ENCODE measurements around the gene ROBO2.
A peak's percentile ranks its signal among the peaks of the same experiment; 100 is the strongest.

Gene ROBO2

GRCh38 chr3:77040216-77040615 lies 317 bp downstream of the ROBO2 start:
- H3K27ac ChIP-seq (ENCODE audit: low read depth, low read length, poor library complexity, severe bottlenecking) = no peak overlapping the region
- no peak overlapping the region for H3K4me2 ChIP-seq (ENCODE audit: low read length)
- no peaks in the 10 kb centered on the region for H4K20me1 ChIP-seq (ENCODE audit: insufficient read depth, low read length)
- H3K9me2 ChIP-seq (ENCODE audit: low read depth, low read length) = no peaks in the 10 kb centered on the region
- H3K79me2 ChIP-seq (ENCODE audit: insufficient read depth, low read length) = no peaks in the 10 kb centered on the region
- TF ChIP-seq CTCF (IDR thresholded peaks at IDR 0.05; ENCODE audit: low read length) = no peak
- no peak for TF ChIP-seq EZH2 (IDR thresholded peaks at IDR 0.05; ENCODE audit: borderline replicate concordance, low read length)
- H3K9me3 ChIP-seq (ENCODE audit: low read length) = no peaks in the 10 kb centered on the region
- peaks cover 41% of the 10 kb centered on the region for H3K4me1 ChIP-seq (ENCODE audit: insufficient read depth, low read length, severe bottlenecking)
- no peaks in the 10 kb centered on the region for H3K36me3 ChIP-seq (ENCODE audit: insufficient read depth, low read length)
- H3F3A ChIP-seq (ENCODE audit: insufficient read depth, low read length) = 0 out of 2 replicates have a peak, but pooled peaks cover 3% of the 10 kb centered on the region
- H3K27me3 ChIP-seq (ENCODE audit: insufficient read depth, low read length) = no peaks in the 10 kb centered on the region
- H3K4me3 ChIP-seq (ENCODE audit: low read depth, low read length, poor library complexity, severe bottlenecking) = no peak overlapping the region
- no peak overlapping the region for H2AFZ ChIP-seq (ENCODE audit: low read length)
- no peak overlapping the region for H3K9ac ChIP-seq (ENCODE audit: low read length)

- H3K4me3 ChIP-seq (ENCODE audit: low read depth, low read length, poor library complexity, severe bottlenecking) = no peak overlapping the region
- H3K36me3 ChIP-seq (ENCODE audit: insufficient read depth, low read length) = no peaks in the 10 kb centered on the region
- H4K20me1 ChIP-seq (ENCODE audit: insufficient read depth, low read length) = no peaks in the 10 kb centered on the region
- H3K27me3 ChIP-seq (ENCODE audit: insufficient read depth, low read length) = no peaks in the 10 kb centered on the region
- H2AFZ ChIP-seq (ENCODE audit: low read length) = peak overlapping the region; percentile 39
- H3K4me2 ChIP-seq (ENCODE audit: low read length) = peak overlapping the region; percentile 49
- H3F3A ChIP-seq (ENCODE audit: insufficient read depth, low read length) = 0 out of 2 replicates have a peak, but pooled peaks cover 3% of the 10 kb centered on the region
- no peaks in the 10 kb centered on the region for H3K9me2 ChIP-seq (ENCODE audit: low read depth, low read length)
- H3K27ac ChIP-seq (ENCODE audit: low read depth, low read length, poor library complexity, severe bottlenecking) = peak overlapping the region; percentile 69
- H3K9me3 ChIP-seq (ENCODE audit: low read length) = no peaks in the 10 kb centered on the region
- H3K79me2 ChIP-seq (ENCODE audit: insufficient read depth, low read length) = no peaks in the 10 kb centered on the region
- TF ChIP-seq CTCF (IDR thresholded peaks at IDR 0.05; ENCODE audit: low read length) (no peak), EZH2 (IDR thresholded peaks at IDR 0.05; ENCODE audit: borderline replicate concordance, low read length) (no peak)
- peak overlapping the region; percentile 27; the same call in 1 of the 2 replicates for H3K9ac ChIP-seq (ENCODE audit: low read length)
- H3K4me1 ChIP-seq (ENCODE audit: insufficient read depth, low read length, severe bottlenecking) = peaks cover 41% of the 10 kb centered on the region
Measured at GRCh38 chr3:77040926-77041722, 1.2 kb downstream of the ROBO2 start.

- 0 out of 2 replicates have a peak, but pooled peaks cover 3% of the 10 kb centered on the region for H3F3A ChIP-seq (ENCODE audit: insufficient read depth, low read length)
- no peak overlapping the region for H3K4me3 ChIP-seq (ENCODE audit: low read depth, low read length, poor library complexity, severe bottlenecking)
- no peak overlapping the region for H3K9ac ChIP-seq (ENCODE audit: low read length)
- peak overlapping the region; percentile 69 for H3K27ac ChIP-seq (ENCODE audit: low read depth, low read length, poor library complexity, severe bottlenecking)
- TF ChIP-seq EZH2 (IDR thresholded peaks at IDR 0.05; ENCODE audit: borderline replicate concordance, low read length) = no peak
- TF ChIP-seq CTCF (IDR thresholded peaks at IDR 0.05; ENCODE audit: low read length) = no peak
- H3K9me2 ChIP-seq (ENCODE audit: low read depth, low read length) = no peaks in the 10 kb centered on the region
- H3K27me3 ChIP-seq (ENCODE audit: insufficient read depth, low read length) = no peaks in the 10 kb centered on the region
- H2AFZ ChIP-seq (ENCODE audit: low read length) = no peak overlapping the region
- no peaks in the 10 kb centered on the region for H3K9me3 ChIP-seq (ENCODE audit: low read length)
- peaks cover 41% of the 10 kb centered on the region for H3K4me1 ChIP-seq (ENCODE audit: insufficient read depth, low read length, severe bottlenecking)
- H3K4me2 ChIP-seq (ENCODE audit: low read length) = peak overlapping the region; percentile 49; the same call in 1 of the 2 replicates
- H3K79me2 ChIP-seq (ENCODE audit: insufficient read depth, low read length) = no peaks in the 10 kb centered on the region
- H3K36me3 ChIP-seq (ENCODE audit: insufficient read depth, low read length) = no peaks in the 10 kb centered on the region
- no peaks in the 10 kb centered on the region for H4K20me1 ChIP-seq (ENCODE audit: insufficient read depth, low read length)
Measured at GRCh38 chr3:77041811-77042210, 1.9 kb downstream of the ROBO2 start.
